HS-27A (cell line): Measurements from ENCODE around the gene ZNF275.
"Not testable (repeated sequence)": the region's sequence is repeated elsewhere in the genome, so short reads cannot be mapped to it uniquely, and the experiment has no call there.

ENCODE experiments used
- DNase-seq: peaks from one replicate; pipeline ENCODE4 v3.0.0-alpha.2; 2012; ENCODE audit warnings: low read depth, missing footprints

ZNF275 gene

DNA sequence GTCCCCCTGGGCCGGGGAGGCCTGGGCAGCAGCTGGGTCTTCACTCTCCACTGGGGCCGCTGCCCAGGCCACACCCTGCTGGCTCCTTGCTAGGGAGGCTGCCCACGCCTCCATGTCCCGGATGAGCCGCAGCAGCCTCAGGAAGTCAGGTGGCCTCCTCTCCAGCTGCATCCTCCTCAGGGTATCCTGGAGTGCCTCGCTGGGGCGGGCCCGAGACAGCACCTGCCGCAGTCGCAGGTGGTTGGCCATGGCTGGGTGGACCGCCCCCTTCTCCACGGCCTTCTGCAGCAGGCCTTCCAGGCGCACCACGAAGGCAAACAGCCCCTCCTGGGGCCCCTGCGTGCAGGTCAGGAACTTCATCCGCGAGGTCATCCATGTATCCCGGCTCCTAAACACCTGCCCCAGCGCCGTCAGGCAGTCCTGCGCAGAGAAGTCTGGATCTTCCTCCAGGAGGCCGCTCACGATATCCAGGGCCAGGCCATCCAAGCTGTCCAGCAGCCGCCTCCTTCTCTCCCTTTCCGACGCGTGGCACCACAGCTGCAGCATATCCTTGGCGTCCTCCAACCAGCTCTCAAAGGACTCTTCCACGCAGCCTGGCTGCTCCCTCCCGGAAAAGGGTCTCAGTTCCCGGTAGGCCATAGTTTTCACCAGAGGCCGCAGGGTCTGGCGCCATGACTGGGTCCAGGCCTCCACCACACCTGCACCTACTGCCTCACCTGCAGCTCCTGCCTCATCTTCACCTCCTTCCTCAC is 14.5 kb upstream of the ZNF275 start:
- no peak for DNase-seq

DNA sequence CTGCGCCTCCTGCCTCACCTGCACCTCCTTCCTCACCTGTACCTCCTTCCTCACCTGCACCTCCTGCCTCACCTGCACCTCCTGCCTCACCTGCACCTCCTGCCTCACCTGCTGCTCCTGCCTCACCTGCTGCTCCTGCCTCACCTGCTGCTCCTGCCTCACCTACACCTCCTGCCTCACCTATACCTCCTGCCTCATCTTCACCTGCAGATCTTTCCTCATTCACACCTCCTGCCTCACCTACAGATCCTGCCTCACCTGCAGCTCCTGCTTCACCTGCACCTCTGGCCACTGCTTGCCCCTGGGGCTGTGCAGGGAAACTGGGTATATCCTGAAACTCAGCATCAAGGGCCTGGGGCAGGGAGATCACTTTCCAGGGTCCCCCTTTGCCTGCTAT is 13.9 kb upstream of the ZNF275 start:
- DNase-seq = not testable (repeated sequence)

DNA sequence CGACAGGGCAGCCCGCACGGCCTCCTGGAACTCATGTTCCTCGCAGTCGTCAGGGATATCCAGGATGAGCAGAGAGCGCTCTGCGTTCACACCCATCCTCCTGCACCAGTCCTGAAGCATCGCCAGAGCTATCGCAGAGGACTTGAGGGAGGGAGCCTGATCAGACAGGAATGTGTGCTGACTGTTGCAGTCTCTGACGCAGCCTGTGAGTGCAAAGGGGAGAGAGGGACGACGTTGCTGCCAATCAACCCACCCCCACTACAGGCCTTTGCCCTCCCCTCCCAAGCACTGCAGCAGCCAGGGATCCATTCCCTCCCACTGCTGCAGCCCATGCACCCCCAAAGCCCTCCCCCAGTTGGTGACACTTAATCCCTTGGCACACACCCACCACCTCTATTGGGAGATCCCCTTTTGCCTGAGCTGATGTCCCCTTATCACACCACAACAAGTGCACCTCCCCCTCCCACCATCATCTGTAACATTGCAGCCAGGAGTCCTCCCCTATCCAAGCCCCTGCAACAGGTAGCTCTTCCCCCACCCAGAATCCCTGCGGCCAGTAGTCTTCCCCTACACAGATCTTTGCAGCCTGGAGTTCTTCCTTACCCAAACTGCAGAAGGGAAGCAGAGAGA is 13.3 kb upstream of the ZNF275 start:
- no peak for DNase-seq

DNA sequence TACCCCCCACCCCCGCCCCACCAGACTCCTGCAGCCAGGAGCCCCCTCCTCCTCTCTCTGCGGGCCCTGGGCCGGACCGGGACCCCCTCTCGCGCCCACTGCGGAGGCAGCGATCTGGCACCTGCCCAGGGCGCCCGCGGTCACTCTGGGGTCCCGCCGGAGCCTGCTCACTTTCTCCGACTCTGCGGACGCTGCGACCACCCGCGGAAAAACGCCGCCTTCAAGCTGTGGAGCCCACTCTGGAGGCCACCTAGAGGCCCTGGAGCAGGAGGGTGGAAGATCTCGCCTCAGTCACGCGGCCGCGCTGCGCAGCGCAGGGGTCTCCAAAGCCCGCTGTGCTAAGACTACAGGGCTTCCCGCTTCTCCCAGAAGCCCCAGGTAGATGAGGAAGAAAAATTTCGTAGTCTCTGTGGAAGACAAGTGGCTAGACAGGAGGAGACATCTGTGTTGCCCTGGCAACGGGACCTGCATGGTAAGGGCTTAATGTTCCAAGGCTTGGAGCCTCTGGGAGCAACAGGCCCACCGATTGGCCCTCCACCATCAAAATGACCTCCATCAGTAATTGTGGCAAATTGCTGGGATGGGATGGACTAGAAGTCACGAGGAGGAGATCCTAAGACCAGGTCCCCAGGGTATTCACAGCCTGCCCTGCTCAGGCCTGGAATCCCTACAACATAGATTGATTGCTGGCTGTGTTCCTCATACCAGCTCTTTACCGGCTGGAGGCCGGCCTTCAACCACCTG is 12.4 kb upstream of the ZNF275 start, which contains the start of gene PNMA6F:
Gene PNMA6F, minus strand, starts transcription at position 387 of the 744 bp plus-strand sequence. CDS start 1,093 bp downstream, outside the sequence.
- DNase-seq = no peak

GRCh38 chrX:153327561-153327960 is 6.4 kb upstream of the ZNF275 start:
- no peak for DNase-seq

- DNase-seq = no peak
Observed at GRCh38 chrX:153333266-153333665, 687 bp upstream of the ZNF275 start.

- DNase-seq = no peak
Observed at GRCh38 chrX:153334654-153335295, 822 bp downstream of the ZNF275 start.

- no peak for DNase-seq
Observed at GRCh38 chrX:153336121-153336894, 2.4 kb downstream of the ZNF275 start.

DNA sequence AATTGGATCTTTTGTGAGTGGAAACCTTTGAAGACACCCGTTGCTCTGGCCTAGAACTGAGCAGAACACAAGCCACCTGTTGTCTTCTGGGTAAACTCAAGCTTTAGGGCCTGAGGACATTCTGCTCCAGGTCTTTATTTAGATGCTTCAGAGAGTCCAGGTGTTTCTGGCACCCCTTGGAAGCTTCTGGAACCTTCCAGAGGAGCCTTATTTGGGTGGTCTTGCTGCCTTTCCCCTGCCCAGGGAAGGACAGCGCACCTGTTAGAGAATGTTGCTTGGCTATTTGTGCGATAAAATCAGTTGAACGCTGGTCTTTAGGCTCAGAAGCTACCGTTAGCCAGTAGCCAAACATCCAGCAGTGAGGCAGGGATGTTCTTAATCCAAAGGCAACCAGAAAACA is 3.0 kb downstream of the ZNF275 start:
- no peak for DNase-seq

- DNase-seq = no peak
Observed at GRCh38 chrX:153338836-153339235, 4.9 kb downstream of the ZNF275 start.

- DNase-seq = no peak
Observed at GRCh38 chrX:153339662-153340061, 5.7 kb downstream of the ZNF275 start.

GRCh38 chrX:153340111-153340510 is 6.2 kb downstream of the ZNF275 start:
- no peak for DNase-seq

- DNase-seq = no peak
Observed at GRCh38 chrX:153342762-153343558, 9.0 kb downstream of the ZNF275 start.

DNA sequence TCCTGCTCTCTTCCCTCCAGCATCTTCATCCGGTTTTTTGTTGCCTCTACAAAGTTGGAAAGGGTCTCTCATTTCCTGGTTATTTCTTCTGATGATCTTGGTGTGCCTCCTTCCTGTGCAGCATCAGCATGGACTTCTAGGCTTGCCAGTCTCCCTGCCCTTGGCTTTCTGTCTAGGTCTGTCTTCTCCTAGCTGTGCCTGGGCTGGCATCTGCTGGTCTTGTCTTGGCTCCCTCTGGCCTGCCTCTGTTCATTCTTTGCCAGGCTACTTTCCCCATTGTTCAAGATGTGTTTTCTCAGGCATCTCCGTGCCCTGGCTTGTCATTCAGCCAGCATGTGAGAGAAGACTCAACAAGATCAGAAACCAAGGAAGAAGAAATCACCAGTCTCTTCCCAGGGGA is 9.7 kb downstream of the ZNF275 start:
- DNase-seq = no peak

- DNase-seq = no peak
Observed at GRCh38 chrX:153347530-153347929, 13.6 kb downstream of the ZNF275 start.

- no peak for DNase-seq
Observed at GRCh38 chrX:153348421-153348820, 14.5 kb downstream of the ZNF275 start.

DNA sequence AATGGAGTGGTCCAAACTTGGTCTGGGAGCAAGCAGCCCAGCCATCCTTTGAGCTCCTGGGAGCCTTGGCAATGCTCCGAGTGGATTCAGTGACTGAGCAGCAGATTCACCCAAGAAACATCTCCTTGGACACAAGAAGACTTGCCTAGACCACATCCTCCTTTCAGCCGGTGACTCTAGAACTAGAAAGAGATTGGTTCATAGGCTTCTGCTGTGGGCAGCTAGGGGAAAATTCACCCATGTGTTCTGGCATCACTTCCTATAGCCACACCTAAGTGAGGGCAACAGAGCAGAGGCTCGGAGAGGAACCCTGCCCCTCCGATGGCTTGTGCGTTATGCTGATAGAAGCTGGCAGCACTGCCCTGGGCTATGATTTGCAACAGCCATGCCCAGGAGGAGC is 16.0 kb downstream of the ZNF275 start:
- no peak for DNase-seq

DNA sequence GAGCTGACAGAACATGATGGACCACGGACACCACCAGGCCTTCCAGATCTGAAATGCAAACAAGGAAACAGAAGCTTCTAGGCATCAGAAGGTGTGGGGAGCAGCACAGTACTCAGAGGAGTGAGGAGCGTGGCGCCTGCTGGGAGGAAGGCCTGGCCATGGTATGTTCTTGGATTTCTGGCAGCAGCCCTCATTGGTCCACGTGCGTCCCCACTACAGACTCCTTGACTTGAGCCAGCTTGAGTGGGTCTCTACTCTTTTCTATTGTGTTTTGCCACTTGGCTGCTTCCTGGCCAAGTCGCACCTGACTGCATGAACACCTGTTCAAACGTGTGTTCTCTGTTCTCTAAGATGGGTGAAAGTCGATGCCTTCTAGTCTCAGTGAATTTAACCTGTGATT is 18.0 kb downstream of the ZNF275 start:
- no peak for DNase-seq

DNA sequence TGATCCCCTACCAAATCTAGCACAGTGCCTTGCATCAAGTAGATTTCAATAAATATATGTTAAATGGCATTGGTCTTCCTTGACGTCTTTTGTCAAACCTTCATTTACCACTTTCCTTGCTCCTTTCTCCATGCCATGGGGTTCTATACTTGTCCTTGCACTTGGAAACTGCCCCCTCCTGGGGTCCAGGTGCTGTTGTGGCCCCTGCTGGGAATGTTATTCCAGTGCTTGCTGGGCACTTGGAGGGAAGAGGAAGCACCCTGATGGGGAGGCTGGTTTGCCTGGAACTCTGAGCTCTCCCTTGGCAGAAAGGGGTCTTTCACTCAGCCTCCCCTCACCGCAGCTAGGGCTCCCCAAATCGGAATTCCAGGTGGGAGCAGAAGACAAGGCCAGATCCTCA is 18.9 kb downstream of the ZNF275 start:
- DNase-seq = no peak

GRCh38 chrX:153353416-153353815 is 19.5 kb downstream of the ZNF275 start:
- no peak for DNase-seq

DNA sequence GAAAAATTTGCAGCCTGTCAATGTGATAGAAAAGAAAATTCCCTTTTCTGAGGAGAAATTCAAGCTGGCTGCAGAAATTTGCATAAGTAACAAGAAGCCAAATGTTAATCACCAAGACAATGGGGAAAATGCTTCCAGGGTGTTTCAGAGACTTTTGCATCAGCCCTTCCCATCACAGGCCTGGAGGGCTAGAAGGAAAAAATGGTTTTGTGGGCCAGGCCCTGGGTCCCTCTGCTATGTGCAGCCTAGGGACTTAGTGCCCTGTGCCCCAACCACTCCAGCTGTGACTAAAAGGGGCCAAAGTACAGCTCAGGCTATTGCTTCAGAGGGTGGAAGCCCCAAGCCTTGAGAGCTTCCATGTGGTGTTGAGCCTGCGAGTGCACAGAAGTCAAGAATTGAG is 23.9 kb downstream of the ZNF275 start:
- no peak for DNase-seq
